ENCODE results near the gene ZC3H7A. TPM values are rescaled to one million over a fixed set of nuclear protein-coding genes. Genes with fewer than 3 reads are reported as not detected.
A peak's percentile ranks its signal among the peaks of the same experiment; 100 is the strongest.

ZC3H7A gene
- total and polyA plus RNA-seq, 2 of the 13 experiments (the other 11 are each of a cell fraction or from before 2014, with no cell fraction given): 29.2 to 36.8 TPM

GRCh38 chr16:11742093-11742535, 54.9 kb downstream of the ZC3H7A start (continued):
- TF ChIP-seq TSC22D2 (CRISPR knock-in tag; IDR thresholded peaks at IDR 0.05; ENCODE audit: borderline replicate concordance) (no peak), NFE2L2 (IDR thresholded peaks at IDR 0.05; ENCODE audit: low read length) (no peak), NBN (conservative IDR thresholded peaks at IDR 0.05) (no peak), USF2 (IDR thresholded peaks at IDR 0.05; ENCODE audit: low read depth, low read length) (no peak), USF2 (CRISPR knock-in tag; IDR thresholded peaks at IDR 0.05; ENCODE audit: borderline replicate concordance) (no peak), ZNF749 (CRISPR knock-in tag; IDR thresholded peaks at IDR 0.05; ENCODE audit: borderline replicate concordance) (peak; percentile 11; the same call in 1 of the 2 replicates), ZNF577 (CRISPR knock-in tag; IDR thresholded peaks at IDR 0.05; ENCODE audit: borderline replicate concordance, low read depth) (no peak), ATF2 (CRISPR knock-in tag; IDR thresholded peaks at IDR 0.05) (no peak), ZMYM3 (CRISPR knock-in tag; IDR thresholded peaks at IDR 0.05) (no peak), MYPOP (CRISPR knock-in tag; IDR thresholded peaks at IDR 0.05) (peak; percentile 75), SATB2 (CRISPR knock-in tag; IDR thresholded peaks at IDR 0.05) (0 out of 2 replicates have a peak, but pooled peaks have one; percentile 74), ZNF34 (CRISPR knock-in tag; IDR thresholded peaks at IDR 0.05; ENCODE audit: borderline replicate concordance) (no peak; the same call in none of the 2 replicates), ZNF430 (CRISPR knock-in tag; IDR thresholded peaks at IDR 0.05) (no peak), ZFAT (CRISPR knock-in tag; conservative IDR thresholded peaks at IDR 0.05) (peak; percentile 89), ZNF44 (CRISPR knock-in tag; IDR thresholded peaks at IDR 0.05) (no peak), DZIP1 (CRISPR knock-in tag; IDR thresholded peaks at IDR 0.05) (peak; percentile 97), ZNF3 (CRISPR knock-in tag; IDR thresholded peaks at IDR 0.05) (no peak; the same call in 1 of the 2 replicates)

All from HepG2 (cell line).